ENCODE data around the gene C4B.
"Not testable (repeated sequence)": the region's sequence is repeated elsewhere in the genome, so short reads cannot be mapped to it uniquely, and the experiment has no call there.

Gene C4B

GRCh38 chr6:32014547-32014946, at the start of gene C4B:
TSS of gene C4B (plus strand) at chr6:32014795. CDS start at chr6:32014846, 51 bp downstream.
- DNase-seq (ENCODE audit: insufficient read length, low spot score); FAIRE-seq: not testable (repeated sequence)

GRCh38 chr6:31965700-31966099, 48.9 kb upstream of the C4B start:
- DNase-seq (ENCODE audit: insufficient read length, low spot score) = no peak
- no peak for TF ChIP-seq CTCF (IDR thresholded peaks at IDR 0.05; ENCODE audit: insufficient read depth, missing control alignments)
- no peak for FAIRE-seq

- FAIRE-seq (no peak), DNase-seq (ENCODE audit: insufficient read length, low spot score) (no peak)
- no peak for TF ChIP-seq CTCF (IDR thresholded peaks at IDR 0.05; ENCODE audit: insufficient read depth, missing control alignments)
These were observed 48.1 kb upstream of the C4B start for GRCh38 chr6:31966506-31966905.

- no peak for TF ChIP-seq CTCF (IDR thresholded peaks at IDR 0.05; ENCODE audit: insufficient read depth, missing control alignments)
- DNase-seq (ENCODE audit: insufficient read length, low spot score) (no peak), FAIRE-seq (no peak)
These were observed 47.3 kb upstream of the C4B start for GRCh38 chr6:31966997-31967925.

- no peak for TF ChIP-seq CTCF (IDR thresholded peaks at IDR 0.05; ENCODE audit: insufficient read depth, missing control alignments)
- FAIRE-seq (no peak), DNase-seq (ENCODE audit: insufficient read length, low spot score) (no peak)
These were observed 46.7 kb upstream of the C4B start for GRCh38 chr6:31967926-31968320.

- DNase-seq (ENCODE audit: insufficient read length, low spot score) (no peak), FAIRE-seq (no peak)
- TF ChIP-seq CTCF (IDR thresholded peaks at IDR 0.05; ENCODE audit: insufficient read depth, missing control alignments) = no peak
These were observed 46.3 kb upstream of the C4B start for GRCh38 chr6:31968326-31968725.

- TF ChIP-seq CTCF (IDR thresholded peaks at IDR 0.05; ENCODE audit: insufficient read depth, missing control alignments) = no peak
- FAIRE-seq (no peak), DNase-seq (ENCODE audit: insufficient read length, low spot score) (no peak)
These were observed 45.5 kb upstream of the C4B start for GRCh38 chr6:31968791-31969711.

Data from D721Med (cell line).